Neuronal stem cell (in vitro differentiated cells): ENCODE data around the gene CCDC57.
A peak's percentile ranks its signal among the peaks of the same experiment; 100 is the strongest.

ENCODE experiments used
- DNase-seq: peaks from one replicate; pipeline ENCODE4 v3.0.0-alpha.2; 2013; ENCODE audit warnings: low spot score
- H2AFZ ChIP-seq: one replicate; pipeline ENCODE4 v1.6.1; 2013; ENCODE audit warnings: mild to moderate bottlenecking, low read length, inconsistent platforms
- H2AK5ac ChIP-seq: 2 replicates; pipeline ENCODE4 v1.6.1; 2013; ENCODE audit warnings: low read depth, mild to moderate bottlenecking, inconsistent platforms, low read length, moderate library complexity, mixed read lengths
- H2BK120ac ChIP-seq: 2 replicates; pipeline ENCODE4 v1.6.1; 2013; ENCODE audit warnings: low read depth, mild to moderate bottlenecking, inconsistent platforms, low read length, moderate library complexity, mixed read lengths
- H2BK12ac ChIP-seq: one replicate; pipeline ENCODE4 v1.6.1; 2013; ENCODE audit warnings: low read length, inconsistent platforms
- H2BK15ac ChIP-seq: 2 replicates; pipeline ENCODE4 v1.6.1; 2013; ENCODE audit warnings: mild to moderate bottlenecking, low read length, inconsistent platforms, mixed read lengths
- H2BK5ac ChIP-seq: one replicate; pipeline ENCODE4 v1.6.1; 2013; ENCODE audit warnings: inconsistent platforms, mild to moderate bottlenecking, low read length, moderate library complexity
- H3K14ac ChIP-seq: one replicate; pipeline ENCODE4 v1.6.1; 2013; ENCODE audit warnings: low read length, inconsistent platforms
- H3K18ac ChIP-seq: 2 replicates; pipeline ENCODE4 v1.6.1; 2013; ENCODE audit warnings: low read length, inconsistent platforms
- H3K23ac ChIP-seq: 2 replicates; pipeline ENCODE4 v1.6.1; 2013; ENCODE audit warnings: low read depth, mild to moderate bottlenecking, mixed read lengths, low read length, inconsistent platforms; ENCODE audit not compliant: poor library complexity
- H3K27ac ChIP-seq: replicated peaks from 3 replicates; pipeline ENCODE4 v1.5.1; 2013; ENCODE audit warnings: low read length, inconsistent platforms
- H3K27me3 ChIP-seq, 3 experiments: 2 replicates each; pipeline ENCODE4 v1.6.1; 2013; ENCODE audit warnings: low read length in 3 of 3, mild to moderate bottlenecking in 2 of 3, inconsistent platforms in 1 of 3, low read depth in 1 of 3, mixed read lengths in 1 of 3, moderate library complexity in 1 of 3; ENCODE audit not compliant: control insufficient read depth in 3 of 3, insufficient read depth in 3 of 3
- H3K36me3 ChIP-seq, 2 donors: replicated peaks in 1 of 2; 2 replicates each; pipeline ENCODE4 v1.6.1; 2013; ENCODE audit warnings: low read length in 2 of 2; ENCODE audit not compliant: control insufficient read depth in 2 of 2, insufficient read depth in 2 of 2
- H3K4ac ChIP-seq: 2 replicates; pipeline ENCODE4 v1.6.1; 2013; ENCODE audit warnings: inconsistent platforms, mild to moderate bottlenecking, low read length, moderate library complexity
- H3K4me1 ChIP-seq, 2 donors: 1 replicate in 1 of 2; 2 replicates in 1 of 2; pipeline ENCODE4 v1.6.1; 2013; ENCODE audit warnings: low read length in 2 of 2, low read depth in 1 of 2; ENCODE audit not compliant: control insufficient read depth in 2 of 2, insufficient read depth in 1 of 2
- H3K4me2 ChIP-seq: one replicate; pipeline ENCODE4 v1.6.1; 2013; ENCODE audit warnings: mild to moderate bottlenecking, low read length, inconsistent platforms; ENCODE audit not compliant: insufficient read depth, poor library complexity, severe bottlenecking
- H3K4me3 ChIP-seq, 2 donors: 2 replicates each; pipeline ENCODE4 v1.5.1; 2013; ENCODE audit warnings: low read length in 2 of 2, mild to moderate bottlenecking in 2 of 2, inconsistent platforms in 1 of 2, moderate library complexity in 1 of 2
- H3K79me1 ChIP-seq: one replicate; pipeline ENCODE4 v1.6.1; 2013; ENCODE audit warnings: low read depth, mild to moderate bottlenecking, inconsistent platforms, low read length, moderate library complexity
- H3K9ac ChIP-seq: one replicate; pipeline ENCODE4 v1.6.1; 2013; ENCODE audit warnings: mild to moderate bottlenecking, low read depth, low read length, inconsistent platforms; ENCODE audit not compliant: poor library complexity
- H3K9me3 ChIP-seq, 2 donors: replicated peaks in 1 of 2; 2 replicates each; pipeline versions ENCODE3 to v1.6.1; 2013; ENCODE audit warnings: low read length in 2 of 2, mild to moderate bottlenecking in 2 of 2, inconsistent platforms in 1 of 2, low read depth in 1 of 2, mixed read lengths in 1 of 2, moderate library complexity in 1 of 2; ENCODE audit not compliant: control insufficient read depth in 2 of 2, insufficient read depth in 1 of 2
- H4K8ac ChIP-seq: one replicate; pipeline ENCODE4 v1.6.1; 2013; ENCODE audit warnings: low read depth, mild to moderate bottlenecking, inconsistent platforms, low read length, moderate library complexity
- H4K91ac ChIP-seq: one replicate; pipeline ENCODE4 v1.6.1; 2013; ENCODE audit warnings: low read length, low read depth, mild to moderate bottlenecking, inconsistent platforms; ENCODE audit not compliant: poor library complexity
- WGBS, 2 donors: extraction: QIAGEN DNeasy Blood & Tissue Kit; methylation state at CpG; one replicate each; pipeline ENCODE4 v1.1.7; 2013; ENCODE audit warnings: missing lambda C conversion rate in 2 of 2, mixed read lengths in 1 of 2; ENCODE audit not compliant: insufficient read length in 2 of 2, insufficient replicate concordance in 1 of 2; ENCODE audit errors: extremely low coverage in 2 of 2; 5-methylcytosine and 5-hydroxymethylcytosine counted together

Gene CCDC57

GRCh38 chr17:82153745-82154375, 58.8 kb downstream of the CCDC57 start:
- Histone ChIP-seq H2AFZ (peak overlapping the region; percentile 49), H3K36me3 (peaks cover 18 to 28% of the 10 kb centered on the region in 2 donors), H2AK5ac (peak overlapping the region; percentile 3), H2BK12ac (no peak overlapping the region), H2BK5ac (no peak overlapping the region), H3K9ac (peak overlapping the region; percentile 78), H3K14ac (peak overlapping the region; percentile 17), H3K18ac (no peak overlapping the region), H3K4me2 (no peak overlapping the region), H3K27ac (no peak overlapping the region), H2BK120ac (no peak overlapping the region), H3K4me1 (no peaks in the 10 kb centered on the region), H3K9me3 (no peaks in the 10 kb centered on the region), H3K79me1 (peaks cover 8% of the 10 kb centered on the region), H3K27me3 (no peaks in the 10 kb centered on the region), H4K91ac (no peak overlapping the region), H3K23ac (peak overlapping the region; percentile 61), H4K8ac (no peak overlapping the region), H3K4ac (no peak overlapping the region), H3K4me3 (peak overlapping the region in 1 of 2 donors; percentile 67), H2BK15ac (no peak overlapping the region)
- peak; percentile 69 for DNase-seq
- WGBS, 2 donors: no CpG with 5 or more reads among the region's 16 CpGs

GRCh38 chr17:82153295-82153691, 59.3 kb downstream of the CCDC57 start:
- H3K4me3 ChIP-seq: no peak overlapping the region
- no peak overlapping the region for H3K4ac ChIP-seq
- no peak overlapping the region for H3K23ac ChIP-seq
- no peak overlapping the region for H2BK12ac ChIP-seq
- H4K8ac ChIP-seq: peak overlapping the region; percentile 67
- no peak overlapping the region for H3K9ac ChIP-seq
- H4K91ac ChIP-seq: no peak overlapping the region
- H3K79me1 ChIP-seq: peaks cover 8% of the 10 kb centered on the region
- no peaks in the 10 kb centered on the region for H3K27me3 ChIP-seq
- no peak overlapping the region for H3K27ac ChIP-seq
- no peak overlapping the region for H2BK15ac ChIP-seq
- H3K14ac ChIP-seq: no peak overlapping the region
- no peak overlapping the region for H2BK120ac ChIP-seq
- H3K4me1 ChIP-seq: no peaks in the 10 kb centered on the region
- H3K36me3 ChIP-seq: peaks cover 18 to 26% of the 10 kb centered on the region in 2 donors
- WGBS, 2 donors: no CpG with 5 or more reads among the region's 6 CpGs
- H3K18ac ChIP-seq: no peak overlapping the region
- no peak for DNase-seq
- no peak overlapping the region for H3K4me2 ChIP-seq
- H2AK5ac ChIP-seq: no peak overlapping the region
- H2BK5ac ChIP-seq: no peak overlapping the region
- H2AFZ ChIP-seq: peak overlapping the region; percentile 49
- no peaks in the 10 kb centered on the region for H3K9me3 ChIP-seq

- peak overlapping the region; percentile 49 for H2BK12ac ChIP-seq
- H3K4me3 ChIP-seq: no peak overlapping the region
- no peaks in the 10 kb centered on the region for H3K27me3 ChIP-seq
- H3K27ac ChIP-seq: no peak overlapping the region
- no peak for DNase-seq
- H4K8ac ChIP-seq: no peak overlapping the region
- H3K4me2 ChIP-seq: no peak overlapping the region
- H3K9me3 ChIP-seq: no peaks in the 10 kb centered on the region
- peak overlapping the region; percentile 24 for H3K9ac ChIP-seq
- peak overlapping the region; percentile 6 for H2AK5ac ChIP-seq
- H3K79me1 ChIP-seq: peaks cover 8% of the 10 kb centered on the region
- peak overlapping the region; percentile 75 for H3K23ac ChIP-seq
- H2BK120ac ChIP-seq: no peak overlapping the region
- no peak overlapping the region for H4K91ac ChIP-seq
- no CpG with 5 or more reads among the region's 22 CpGs for WGBS, 2 donors
- no peak overlapping the region for H3K14ac ChIP-seq
- H2AFZ ChIP-seq: no peak overlapping the region
- no peak overlapping the region for H2BK15ac ChIP-seq
- peaks cover 18 to 26% of the 10 kb centered on the region in 2 donors for H3K36me3 ChIP-seq
- H2BK5ac ChIP-seq: peak overlapping the region; percentile 42
- H3K18ac ChIP-seq: peak overlapping the region; percentile 57
- no peak overlapping the region for H3K4ac ChIP-seq
- no peaks in the 10 kb centered on the region for H3K4me1 ChIP-seq
Measured at GRCh38 chr17:82152556-82153294, 59.9 kb downstream of the CCDC57 start.

- peaks cover 15 to 21% of the 10 kb centered on the region in 2 donors for H3K36me3 ChIP-seq
- no peak overlapping the region for H2BK15ac ChIP-seq
- no peaks in the 10 kb centered on the region for H3K4me1 ChIP-seq
- no peak overlapping the region for H2AFZ ChIP-seq
- H3K4me3 ChIP-seq: no peak overlapping the region
- H3K18ac ChIP-seq: no peak overlapping the region
- H4K91ac ChIP-seq: no peak overlapping the region
- H2BK120ac ChIP-seq: no peak overlapping the region
- no peak overlapping the region for H3K4me2 ChIP-seq
- H3K9me3 ChIP-seq: no peaks in the 10 kb centered on the region
- H2AK5ac ChIP-seq: peak overlapping the region; percentile 24
- peak overlapping the region; percentile 42 for H2BK5ac ChIP-seq
- no peak overlapping the region for H4K8ac ChIP-seq
- H2BK12ac ChIP-seq: no peak overlapping the region
- peak overlapping the region; percentile 24 for H3K9ac ChIP-seq
- no peaks in the 10 kb centered on the region for H3K27me3 ChIP-seq
- no CpG with 5 or more reads among the region's 5 CpGs for WGBS, 2 donors
- DNase-seq: no peak
- no peak overlapping the region for H3K27ac ChIP-seq
- H3K4ac ChIP-seq: no peak overlapping the region
- H3K23ac ChIP-seq: no peak overlapping the region
- H3K14ac ChIP-seq: no peak overlapping the region
- H3K79me1 ChIP-seq: peaks cover 5% of the 10 kb centered on the region
Measured at GRCh38 chr17:82152114-82152513, 60.5 kb downstream of the CCDC57 start.
